CD8-positive, alpha-beta memory T cell (primary cell): Measurements from ENCODE around the gene CPSF3. TPM values are rescaled to one million over a fixed set of nuclear protein-coding genes. Genes with fewer than 3 reads are reported as not detected.
A peak's percentile ranks its signal among the peaks of the same experiment; 100 is the strongest.

Experiments used
- CTCF ChIA-PET: fragments of 350-600 bp; sonication (Branson Sonifier 250); formaldehyde crosslinking; loops from one replicate; lab custom pipeline; 2021; ENCODE audit warnings: antibody characterized with exemption; lab: Charles Lee
- POLR2A ChIA-PET: fragments of 350-600 bp; sonication (Branson Sonifier 250); formaldehyde crosslinking; loops from one replicate; lab custom pipeline; 2021; ENCODE audit warnings: antibody characterized with exemption; lab: Charles Lee
- DNase-seq, 5 donors: peaks; one replicate each; pipeline versions ENCODE4 v3.0.0 to v3.0.0-alpha.2; 2020 to 2022; ENCODE audit warnings: mixed read lengths in 1 of 5
- H3K27ac ChIP-seq: one replicate; pipeline ENCODE4 v1.7.0; 2013; ENCODE audit warnings: low read depth, mild to moderate bottlenecking, low read length, moderate library complexity
- H3K27me3 ChIP-seq: 2 replicates; pipeline ENCODE4 v1.7.0; 2013; ENCODE audit warnings: low read length, mild to moderate bottlenecking; ENCODE audit not compliant: insufficient read depth, poor library complexity, severe bottlenecking
- H3K36me3 ChIP-seq: 2 replicates; pipeline ENCODE4 v1.7.0; 2013; ENCODE audit warnings: mild to moderate bottlenecking, low read length, moderate library complexity; ENCODE audit not compliant: insufficient read depth
- H3K4me1 ChIP-seq: 2 replicates; pipeline ENCODE4 v1.7.0; 2013; ENCODE audit warnings: mild to moderate bottlenecking, low read length, moderate library complexity; ENCODE audit not compliant: insufficient read depth
- H3K4me3 ChIP-seq: 2 replicates; pipeline ENCODE4 v1.7.0; 2013; ENCODE audit warnings: mild to moderate bottlenecking, low read length
- H3K9me3 ChIP-seq: 2 replicates; pipeline ENCODE4 v1.7.0; 2013; ENCODE audit warnings: mild to moderate bottlenecking, low read length
- H3K27ac Mint-ChIP-seq, 8 donors: one replicate each; pipeline ENCODE4 v1.8.0; 2020 to 2021; ENCODE audit warnings: mixed read lengths in 8 of 8, mild to moderate bottlenecking in 6 of 8, inconsistent platforms in 3 of 8, moderate library complexity in 3 of 8
- H3K27me3 Mint-ChIP-seq, 2 donors: one replicate each; pipeline ENCODE4 v1.8.0; 2020 to 2021; ENCODE audit warnings: mixed read lengths in 2 of 2, mild to moderate bottlenecking in 1 of 2, moderate library complexity in 1 of 2
- H3K36me3 Mint-ChIP-seq, 3 donors: one replicate each; pipeline ENCODE4 v1.8.0; 2020 to 2021; ENCODE audit warnings: mixed read lengths in 3 of 3, inconsistent platforms in 1 of 3, mild to moderate bottlenecking in 1 of 3
- H3K4me1 Mint-ChIP-seq, 3 donors: one replicate each; pipeline ENCODE4 v1.8.0; 2020 to 2021; ENCODE audit warnings: mixed read lengths in 3 of 3, inconsistent platforms in 1 of 3, mild to moderate bottlenecking in 1 of 3
- H3K4me3 Mint-ChIP-seq, 7 donors: one replicate each; pipeline ENCODE4 v1.8.0; 2020 to 2021; ENCODE audit warnings: mixed read lengths in 7 of 7, mild to moderate bottlenecking in 6 of 7, moderate library complexity in 4 of 7, inconsistent platforms in 2 of 7
- H3K9me3 Mint-ChIP-seq, 5 donors: one replicate each; pipeline ENCODE4 v1.8.0; 2020 to 2022; ENCODE audit warnings: mixed read lengths in 5 of 5, mild to moderate bottlenecking in 3 of 5, moderate library complexity in 2 of 5, inconsistent platforms in 1 of 5
- polyA plus RNA-seq: library from polyadenylated mRNA; unstranded; fragments of 300-500 nt; fragmentation: Illumina TruSeq; gene quantifications from one replicate; pipeline ENCODE4 v1.2.3, GENCODE V29; 2021
- total RNA-seq, 2 experiments: library from RNA; stranded (reverse); gene quantifications; one replicate each; pipeline ENCODE4 v1.2.3, GENCODE V29; 2021

CPSF3 gene
- total and polyA plus RNA-seq, 3 experiments from 2014 or later, result 28.6 to 83.9 (median 79.0) TPM

GRCh38 chr2:9480157-9480556, 56.7 kb downstream of the CPSF3 start:
- peaks cover 44% of the 10 kb centered on the region for H3K36me3 ChIP-seq
- no peak overlapping the region for H3K4me3 ChIP-seq
- ChIA-PET CTCF (no interaction called here), POLR2A (no interaction called here)
- H3K27ac ChIP-seq, result no peak overlapping the region
- Mint-ChIP-seq H3K9me3 (no peaks in the 10 kb centered on the region), H3K27ac (peak overlapping the region in 2 of 8 donors; percentile 4 to 52), H3K36me3 (peaks cover 3 to 84% (median 12%) of the 10 kb centered on the region in 3 donors), H3K4me3 (no peak overlapping the region), H3K27me3 (no peaks in the 10 kb centered on the region), H3K4me1 (peaks cover 39 to 54% (median 52%) of the 10 kb centered on the region in 3 donors)
- H3K4me1 ChIP-seq, result peaks cover 25% of the 10 kb centered on the region
- no peaks in the 10 kb centered on the region for H3K9me3 ChIP-seq
- H3K27me3 ChIP-seq, result no peaks in the 10 kb centered on the region
- no peak for DNase-seq

- H3K27ac ChIP-seq, result no peak overlapping the region
- Mint-ChIP-seq H3K9me3 (no peaks in the 10 kb centered on the region), H3K27me3 (no peaks in the 10 kb centered on the region), H3K27ac (peak overlapping the region in 2 of 8 donors; percentile 13 to 36), H3K4me3 (no peak overlapping the region), H3K36me3 (peaks cover 4 to 97% (median 15%) of the 10 kb centered on the region in 3 donors), H3K4me1 (peaks cover 14 to 26% (median 24%) of the 10 kb centered on the region in 3 donors)
- no peaks in the 10 kb centered on the region for H3K27me3 ChIP-seq
- DNase-seq, result no peak
- H3K4me1 ChIP-seq, result peaks cover under 1% of the 10 kb centered on the region
- ChIA-PET POLR2A (interaction anchor here (1.6 kb wide), 1 partner anchor 10 kb away, joined by 3 read pairs; no protein-coding TSS in a partner anchor), CTCF (interaction anchor here (1.7 kb wide), 1 partner anchor 9 kb away, joined by 4 read pairs; no protein-coding TSS in a partner anchor)
- peaks cover 47% of the 10 kb centered on the region for H3K36me3 ChIP-seq
- no peak overlapping the region for H3K4me3 ChIP-seq
- H3K9me3 ChIP-seq, result no peaks in the 10 kb centered on the region
Observed at GRCh38 chr2:9483107-9483506, 59.7 kb downstream of the CPSF3 start.

GRCh38 chr2:9484533-9484932, 61.1 kb downstream of the CPSF3 start:
- Histone ChIP-seq H3K36me3 (peaks cover 41% of the 10 kb centered on the region), H3K4me3 (no peak overlapping the region), H3K4me1 (no peaks in the 10 kb centered on the region), H3K27me3 (no peaks in the 10 kb centered on the region), H3K27ac (no peak overlapping the region), H3K9me3 (no peaks in the 10 kb centered on the region)
- H3K4me1 Mint-ChIP-seq, result peaks cover 6 to 18% (median 10%) of the 10 kb centered on the region in 3 donors
- H3K4me3 Mint-ChIP-seq, result no peak overlapping the region
- DNase-seq, result no peak
- ChIA-PET CTCF (no interaction called here), POLR2A (no interaction called here)
- H3K36me3 Mint-ChIP-seq, result peaks cover 4 to 98% (median 19%) of the 10 kb centered on the region in 3 donors
- H3K27ac Mint-ChIP-seq, result peak overlapping the region in 2 of 8 donors; percentile 10 to 11
- H3K9me3 Mint-ChIP-seq, result no peaks in the 10 kb centered on the region
- no peaks in the 10 kb centered on the region for H3K27me3 Mint-ChIP-seq

GRCh38 chr2:9488583-9489547, 65.4 kb downstream of the CPSF3 start:
- H3K27ac Mint-ChIP-seq, result peak overlapping the region in 6 of 8 donors; percentile 29 to 64 (median 48)
- no peak overlapping the region for H3K4me3 Mint-ChIP-seq
- peaks cover 51% of the 10 kb centered on the region for H3K36me3 ChIP-seq
- no peaks in the 10 kb centered on the region for H3K27me3 Mint-ChIP-seq
- H3K4me3 ChIP-seq, result no peak overlapping the region
- CTCF ChIA-PET, result no interaction called here
- H3K36me3 Mint-ChIP-seq, result peaks cover 4 to 99% (median 27%) of the 10 kb centered on the region in 3 donors
- no peak for DNase-seq
- POLR2A ChIA-PET, result no interaction called here
- H3K4me1 ChIP-seq, result no peaks in the 10 kb centered on the region
- no peaks in the 10 kb centered on the region for H3K27me3 ChIP-seq
- no peaks in the 10 kb centered on the region for H3K9me3 ChIP-seq
- peaks cover 3 to 11% (median 9%) of the 10 kb centered on the region in 3 donors for H3K4me1 Mint-ChIP-seq
- no peaks in the 10 kb centered on the region for H3K9me3 Mint-ChIP-seq
- no peak overlapping the region for H3K27ac ChIP-seq

GRCh38 chr2:9490789-9491188, 67.3 kb downstream of the CPSF3 start:
- Histone ChIP-seq H3K27me3 (no peaks in the 10 kb centered on the region), H3K4me3 (no peak overlapping the region), H3K9me3 (no peaks in the 10 kb centered on the region), H3K27ac (no peak overlapping the region), H3K36me3 (peaks cover 46% of the 10 kb centered on the region), H3K4me1 (no peaks in the 10 kb centered on the region)
- Mint-ChIP-seq H3K9me3 (no peaks in the 10 kb centered on the region), H3K4me1 (peaks cover 6 to 18% (median 11%) of the 10 kb centered on the region in 3 donors), H3K4me3 (no peak overlapping the region), H3K27me3 (no peaks in the 10 kb centered on the region), H3K36me3 (peaks cover 4 to 95% (median 31%) of the 10 kb centered on the region in 3 donors), H3K27ac (peak overlapping the region in 3 of 8 donors; percentile 1 to 90 (median 51))
- POLR2A ChIA-PET, result interaction anchor here (0.5 kb wide), 1 partner anchor 11 kb away, joined by 3 read pairs; no protein-coding TSS in a partner anchor
- CTCF ChIA-PET, result interaction anchor here (1.3 kb wide), 1 partner anchor 16 kb away, joined by 3 read pairs; no protein-coding TSS in a partner anchor
- no peak for DNase-seq

- Histone ChIP-seq H3K4me3 (no peak overlapping the region), H3K9me3 (no peaks in the 10 kb centered on the region), H3K27me3 (no peaks in the 10 kb centered on the region), H3K36me3 (peaks cover 51% of the 10 kb centered on the region), H3K27ac (no peak overlapping the region), H3K4me1 (no peaks in the 10 kb centered on the region)
- peak overlapping the region in 5 of 8 donors; percentile 11 to 61 (median 45) for H3K27ac Mint-ChIP-seq
- no peaks in the 10 kb centered on the region for H3K9me3 Mint-ChIP-seq
- H3K4me1 Mint-ChIP-seq, result peaks cover 6 to 18% (median 11%) of the 10 kb centered on the region in 3 donors
- DNase-seq, result no peak
- H3K36me3 Mint-ChIP-seq, result peaks cover 2 to 92% (median 29%) of the 10 kb centered on the region in 3 donors
- ChIA-PET CTCF (no interaction called here), POLR2A (interaction anchor here (0.9 kb wide), 1 partner anchor 10 kb away, joined by 3 read pairs; no protein-coding TSS in a partner anchor)
- no peaks in the 10 kb centered on the region for H3K27me3 Mint-ChIP-seq
- no peak overlapping the region for H3K4me3 Mint-ChIP-seq
Observed at GRCh38 chr2:9492927-9493326, 69.5 kb downstream of the CPSF3 start.

- no peak overlapping the region for H3K27ac ChIP-seq
- H3K4me3 ChIP-seq, result no peak overlapping the region
- no peak for DNase-seq
- H3K9me3 ChIP-seq, result no peaks in the 10 kb centered on the region
- peaks cover 51% of the 10 kb centered on the region for H3K36me3 ChIP-seq
- H3K4me1 ChIP-seq, result no peaks in the 10 kb centered on the region
- ChIA-PET CTCF (no interaction called here), POLR2A (interaction anchor here (0.9 kb wide), 1 partner anchor 11 kb away, joined by 3 read pairs; no protein-coding TSS in a partner anchor)
- no peaks in the 10 kb centered on the region for H3K27me3 ChIP-seq
- H3K9me3 Mint-ChIP-seq, result no peaks in the 10 kb centered on the region
- peak overlapping the region in 6 of 8 donors; percentile 5 to 69 (median 32) for H3K27ac Mint-ChIP-seq
- H3K4me3 Mint-ChIP-seq, result no peak overlapping the region
- H3K36me3 Mint-ChIP-seq, result peaks cover 0 to 92% (median 29%) of the 10 kb centered on the region in 3 donors
- H3K27me3 Mint-ChIP-seq, result no peaks in the 10 kb centered on the region
- H3K4me1 Mint-ChIP-seq, result peaks cover 6 to 18% (median 11%) of the 10 kb centered on the region in 3 donors
Observed at GRCh38 chr2:9493478-9493877, 70.0 kb downstream of the CPSF3 start.
